ENCODE results near the gene WNK2. TPM values are rescaled to one million over a fixed set of nuclear protein-coding genes. Genes with fewer than 3 reads are reported as not detected.

The WNK2 gene
- total RNA-seq, 1 experiment from 2014 or later: 0.14 TPM

DNA sequence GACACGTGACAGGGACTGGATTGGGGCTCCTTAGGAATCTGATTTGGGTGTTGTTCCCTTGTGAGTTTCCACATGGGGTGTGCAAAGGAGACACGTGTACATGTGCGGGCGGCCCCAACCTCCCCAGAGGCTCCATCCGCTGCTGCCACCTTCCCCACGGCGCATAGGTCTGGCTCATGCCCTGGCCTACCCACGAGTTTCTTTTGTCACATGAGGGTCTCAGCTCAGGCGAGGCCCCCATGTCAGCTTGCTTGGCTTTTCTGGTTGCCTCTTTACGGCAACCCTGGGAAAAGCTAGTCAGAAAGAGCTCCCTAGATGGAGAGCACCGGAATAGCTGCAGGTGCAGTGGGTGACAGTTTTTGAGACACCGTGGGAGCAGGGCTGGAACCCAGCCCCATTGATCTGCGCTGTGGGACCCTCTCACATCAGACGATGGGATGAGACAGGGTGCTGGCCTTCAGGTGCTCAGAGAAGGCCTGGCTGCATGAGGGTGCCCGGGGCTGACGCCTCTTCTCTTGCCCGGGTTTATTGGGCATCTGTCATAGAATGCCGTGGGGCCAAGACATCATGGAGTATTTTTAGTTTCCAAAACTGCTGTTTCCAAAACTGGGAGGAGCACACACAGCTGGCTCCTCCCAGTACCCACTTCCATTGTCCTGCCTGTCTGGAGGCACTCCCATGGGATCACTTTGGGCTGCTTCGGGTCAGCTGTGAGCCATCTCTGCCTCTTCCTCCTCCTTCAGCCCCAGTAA lies 107.8 kb downstream of the WNK2 start:
- in situ Hi-C loops (cut with HindIII; ENCODE audit: low pct_unique_long_range_greater_than_20kb, low sequenced_read_pairs): no loop called here
- DNase-seq (ENCODE audit: low read depth): no peak

DNA sequence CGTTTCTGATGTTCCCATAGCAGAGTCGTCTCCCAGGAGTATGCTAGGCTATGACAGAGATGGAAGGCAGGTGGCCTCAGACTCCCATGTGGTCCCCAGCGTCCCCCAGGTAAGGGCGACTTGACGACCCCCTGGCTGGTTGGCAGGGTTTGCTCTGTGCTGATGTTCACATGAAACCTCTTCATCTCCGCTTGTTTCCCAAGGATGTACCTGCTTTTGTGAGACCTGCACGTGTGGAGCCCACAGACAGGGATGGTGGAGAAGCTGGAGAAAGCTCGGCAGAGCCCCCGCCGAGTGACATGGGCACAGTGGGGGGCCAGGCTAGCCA lies 108.3 kb downstream of the WNK2 start:
- DNase-seq (ENCODE audit: low read depth): no peak
- in situ Hi-C loops (cut with HindIII; ENCODE audit: low pct_unique_long_range_greater_than_20kb, low sequenced_read_pairs): no loop called here

DNA sequence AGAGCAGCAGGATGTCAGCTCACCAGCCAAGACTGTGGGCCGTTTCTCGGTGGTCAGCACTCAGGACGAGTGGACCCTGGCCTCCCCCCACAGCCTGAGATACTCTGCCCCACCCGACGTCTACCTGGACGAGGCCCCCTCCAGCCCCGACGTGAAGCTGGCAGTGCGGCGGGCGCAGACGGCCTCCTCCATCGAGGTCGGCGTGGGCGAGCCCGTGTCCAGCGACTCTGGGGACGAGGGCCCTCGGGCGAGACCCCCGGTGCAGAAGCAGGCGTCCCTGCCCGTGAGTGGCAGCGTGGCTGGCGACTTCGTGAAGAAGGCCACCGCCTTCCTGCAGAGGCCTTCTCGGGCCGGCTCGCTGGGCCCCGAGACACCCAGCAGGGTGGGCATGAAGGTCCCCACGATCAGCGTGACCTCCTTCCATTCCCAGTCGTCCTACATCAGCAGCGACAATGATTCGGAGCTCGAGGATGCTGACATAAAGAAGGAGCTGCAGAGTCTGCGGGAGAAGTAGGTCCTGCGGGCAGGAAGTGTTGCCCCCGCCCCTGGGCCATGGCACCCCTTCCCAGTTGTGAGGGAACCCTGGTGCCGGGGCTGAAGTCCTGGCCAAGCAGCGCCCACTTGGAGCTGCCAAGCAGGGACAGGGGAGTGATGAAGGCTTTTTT lies 108.9 kb downstream of the WNK2 start:
- DNase-seq (ENCODE audit: low read depth): no peak

DNA sequence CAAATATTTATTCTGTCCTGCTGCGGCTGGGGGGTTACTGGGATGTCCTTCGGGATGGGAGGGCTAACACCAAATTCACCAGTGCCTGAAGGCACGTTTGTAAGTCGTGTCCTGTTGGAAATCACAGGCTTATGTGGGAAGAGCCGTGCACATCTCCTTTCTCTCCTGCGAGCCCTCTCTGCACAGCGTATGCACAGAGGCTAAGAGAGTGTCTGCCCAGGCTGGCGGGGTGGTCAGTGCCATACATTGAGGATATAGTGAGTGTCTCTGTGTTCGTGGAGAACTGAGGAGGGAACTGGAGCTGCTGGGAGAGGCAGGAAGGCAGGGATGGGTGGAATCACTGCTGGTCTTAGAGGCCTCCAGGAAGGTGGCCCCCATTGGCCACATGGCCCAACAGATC lies 110.1 kb downstream of the WNK2 start:
- no peak for DNase-seq (ENCODE audit: low read depth)
- in situ Hi-C loops (cut with HindIII; ENCODE audit: low pct_unique_long_range_greater_than_20kb, low sequenced_read_pairs): no loop called here

More for the DNA sequence above, 108.9 kb downstream of the WNK2 start:
- in situ Hi-C loops (cut with HindIII; ENCODE audit: low pct_unique_long_range_greater_than_20kb, low sequenced_read_pairs): no loop called here

DNA sequence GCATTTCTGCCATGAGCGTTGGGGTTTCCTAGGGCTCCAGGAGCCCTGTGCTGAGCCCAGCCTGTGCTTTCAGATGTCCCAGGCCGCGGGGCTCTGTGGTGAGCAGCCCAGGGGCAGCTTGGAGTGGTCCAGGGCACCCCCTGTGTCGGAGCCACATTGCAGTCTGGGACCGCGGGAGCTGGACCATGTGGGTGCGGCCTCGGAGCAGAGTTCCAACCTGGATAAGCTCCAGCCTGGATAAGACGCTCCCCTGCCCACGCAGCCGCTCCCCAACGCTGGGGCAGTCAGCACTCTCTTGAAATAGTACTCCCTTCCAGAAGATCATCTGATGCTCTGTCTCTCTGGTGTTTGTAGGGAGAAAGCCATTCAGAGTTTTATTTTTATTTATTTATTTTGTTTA lies 111.1 kb downstream of the WNK2 start:
- no peak for DNase-seq (ENCODE audit: low read depth)
- in situ Hi-C loops (cut with HindIII; ENCODE audit: low pct_unique_long_range_greater_than_20kb, low sequenced_read_pairs): no loop called here

DNA sequence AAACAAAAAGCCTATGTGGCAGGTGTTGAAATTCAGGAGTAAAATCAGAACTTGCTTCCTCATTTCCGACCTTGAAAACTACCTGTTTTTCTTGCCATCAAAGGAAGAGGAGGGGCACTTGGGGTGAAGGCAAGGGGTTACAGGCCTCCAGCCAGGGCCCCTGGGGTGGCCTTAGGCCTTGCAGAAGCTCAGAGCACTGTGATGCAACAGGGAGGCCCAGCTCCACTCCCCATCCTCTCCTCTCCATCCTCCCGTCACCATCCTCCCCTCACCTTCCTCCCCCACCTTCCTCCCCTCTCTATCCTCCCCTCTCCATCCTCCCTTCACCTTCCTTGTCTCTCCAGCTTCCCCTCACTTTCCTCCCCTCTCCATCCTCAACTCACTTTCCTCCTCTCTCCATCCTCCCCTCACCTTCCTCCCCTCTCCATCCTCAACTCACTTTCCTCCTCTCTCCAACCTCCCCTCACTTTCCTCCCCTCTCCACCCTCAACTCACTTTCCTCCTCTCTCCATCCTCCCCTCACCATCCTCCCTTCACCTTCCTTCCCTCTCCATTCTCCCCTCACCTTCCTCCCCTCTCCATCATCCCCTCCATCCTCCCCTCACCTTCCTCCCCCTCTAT lies 111.6 kb downstream of the WNK2 start:
- no peak for DNase-seq (ENCODE audit: low read depth)
- in situ Hi-C loops (cut with HindIII; ENCODE audit: low pct_unique_long_range_greater_than_20kb, low sequenced_read_pairs): no loop called here

DNA sequence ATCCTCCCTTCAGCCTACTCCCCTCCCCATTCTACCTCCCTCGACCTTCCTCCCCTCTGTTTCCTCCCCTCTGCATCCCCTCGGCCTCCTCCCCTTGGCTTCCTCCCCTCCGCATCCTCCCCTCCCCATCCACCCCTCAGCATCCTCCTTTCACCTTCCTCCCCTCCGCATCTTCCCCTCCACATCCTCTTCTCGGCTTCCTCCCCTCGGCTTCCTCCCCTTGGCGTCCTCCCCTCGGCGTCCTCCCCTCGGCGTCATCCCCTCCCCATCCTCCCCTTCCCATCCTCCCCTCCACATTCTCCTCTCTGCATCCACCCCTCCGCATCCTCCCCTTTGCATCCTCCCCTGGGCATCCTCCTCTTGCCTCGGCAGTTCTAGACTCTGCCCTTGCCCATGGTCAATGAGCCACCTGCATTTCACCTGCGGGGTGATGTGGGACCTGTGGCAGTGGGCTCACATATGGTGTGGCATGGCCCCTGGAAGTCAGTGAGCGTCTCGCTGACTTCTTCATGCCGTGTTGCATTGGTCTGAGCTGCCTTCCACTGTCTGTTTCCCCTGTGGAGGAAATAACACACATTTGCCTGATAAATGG lies 113.0 kb downstream of the WNK2 start:
- DNase-seq (ENCODE audit: low read depth): no peak
- in situ Hi-C loops (cut with HindIII; ENCODE audit: low pct_unique_long_range_greater_than_20kb, low sequenced_read_pairs): no loop called here

DNA sequence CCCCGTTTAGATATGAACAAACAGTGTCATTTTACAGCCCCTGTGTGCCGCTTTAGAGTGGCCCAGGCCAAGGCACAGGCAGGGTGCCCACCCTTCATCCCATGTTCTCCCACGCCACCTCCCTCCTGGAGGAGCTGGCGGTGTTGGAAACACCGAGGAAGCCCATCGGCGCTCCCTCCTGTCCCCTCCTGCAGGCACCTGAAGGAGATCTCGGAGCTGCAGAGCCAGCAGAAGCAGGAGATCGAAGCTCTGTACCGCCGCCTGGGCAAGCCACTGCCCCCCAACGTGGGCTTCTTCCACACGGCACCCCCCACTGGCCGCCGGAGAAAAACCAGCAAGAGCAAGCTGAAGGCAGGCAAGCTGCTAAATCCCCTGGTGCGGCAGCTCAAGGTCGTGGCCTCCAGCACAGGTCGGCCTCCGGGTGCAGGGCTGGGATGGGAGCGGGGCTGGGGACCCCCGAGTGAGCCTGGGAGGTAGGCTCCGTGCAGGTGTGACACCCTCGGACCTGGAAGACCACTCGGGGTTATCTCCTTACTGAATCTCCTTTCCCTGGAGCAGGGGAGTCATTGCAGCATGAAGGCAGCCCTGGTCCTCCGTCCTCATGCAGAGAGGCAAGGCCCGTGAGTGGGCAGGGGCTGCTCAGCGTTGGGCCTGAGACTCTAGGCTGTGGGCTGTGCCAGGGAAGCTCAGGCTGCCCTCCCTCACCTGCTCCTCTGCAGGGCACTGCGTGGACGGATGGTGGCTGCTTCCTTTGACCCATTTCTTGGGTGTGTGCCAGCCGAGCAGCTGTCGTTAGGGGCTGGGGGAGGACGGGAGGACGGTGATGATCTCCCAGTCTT lies 113.9 kb downstream of the WNK2 start:
- no peak for DNase-seq (ENCODE audit: low read depth)
- in situ Hi-C loops (cut with HindIII; ENCODE audit: low pct_unique_long_range_greater_than_20kb, low sequenced_read_pairs): no loop called here

DNA sequence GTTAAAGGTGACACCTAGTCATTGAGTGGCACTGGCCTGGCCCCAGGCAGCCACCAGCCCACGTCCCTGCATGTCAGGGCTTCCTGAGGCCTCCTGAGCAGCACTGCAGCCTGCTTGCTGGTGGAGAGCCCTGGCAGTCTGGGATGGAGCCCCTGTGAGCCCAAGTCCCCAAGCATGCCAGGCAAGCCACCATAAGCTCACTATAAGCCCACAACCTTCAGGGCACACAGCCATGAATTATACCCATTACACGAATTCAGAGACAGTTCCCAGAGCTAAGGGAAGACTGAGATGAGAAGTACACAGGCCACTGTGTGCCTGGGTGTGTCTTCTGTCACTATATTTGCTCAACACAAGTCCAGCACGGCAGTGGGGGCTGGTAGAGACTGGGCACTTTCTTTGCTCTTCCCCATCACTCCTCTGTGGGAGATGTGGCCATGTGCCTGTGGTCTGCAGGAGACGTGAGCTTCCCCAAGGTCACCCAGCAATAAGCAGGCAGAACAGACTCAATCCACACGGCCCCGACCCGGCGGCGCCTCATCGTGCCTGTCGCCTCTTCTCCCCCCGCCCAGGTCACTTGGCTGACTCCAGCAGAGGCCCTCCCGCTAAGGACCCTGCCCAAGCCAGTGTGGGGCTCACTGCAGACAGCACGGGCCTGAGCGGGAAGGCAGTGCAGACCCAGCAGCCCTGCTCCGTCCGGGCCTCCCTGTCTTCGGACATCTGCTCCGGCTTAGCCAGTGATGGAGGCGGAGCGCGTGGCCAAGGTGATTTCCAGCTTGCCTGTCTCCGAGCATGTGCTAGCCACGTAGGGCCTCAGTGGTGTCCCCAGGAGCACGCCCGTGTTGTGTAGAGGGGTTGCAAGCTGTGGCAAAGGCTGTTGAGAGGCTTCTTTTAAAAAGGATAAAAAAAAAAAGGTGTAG lies 114.8 kb downstream of the WNK2 start:
- in situ Hi-C loops (cut with HindIII; ENCODE audit: low pct_unique_long_range_greater_than_20kb, low sequenced_read_pairs): no loop called here
- no peak for DNase-seq (ENCODE audit: low read depth)

DNA sequence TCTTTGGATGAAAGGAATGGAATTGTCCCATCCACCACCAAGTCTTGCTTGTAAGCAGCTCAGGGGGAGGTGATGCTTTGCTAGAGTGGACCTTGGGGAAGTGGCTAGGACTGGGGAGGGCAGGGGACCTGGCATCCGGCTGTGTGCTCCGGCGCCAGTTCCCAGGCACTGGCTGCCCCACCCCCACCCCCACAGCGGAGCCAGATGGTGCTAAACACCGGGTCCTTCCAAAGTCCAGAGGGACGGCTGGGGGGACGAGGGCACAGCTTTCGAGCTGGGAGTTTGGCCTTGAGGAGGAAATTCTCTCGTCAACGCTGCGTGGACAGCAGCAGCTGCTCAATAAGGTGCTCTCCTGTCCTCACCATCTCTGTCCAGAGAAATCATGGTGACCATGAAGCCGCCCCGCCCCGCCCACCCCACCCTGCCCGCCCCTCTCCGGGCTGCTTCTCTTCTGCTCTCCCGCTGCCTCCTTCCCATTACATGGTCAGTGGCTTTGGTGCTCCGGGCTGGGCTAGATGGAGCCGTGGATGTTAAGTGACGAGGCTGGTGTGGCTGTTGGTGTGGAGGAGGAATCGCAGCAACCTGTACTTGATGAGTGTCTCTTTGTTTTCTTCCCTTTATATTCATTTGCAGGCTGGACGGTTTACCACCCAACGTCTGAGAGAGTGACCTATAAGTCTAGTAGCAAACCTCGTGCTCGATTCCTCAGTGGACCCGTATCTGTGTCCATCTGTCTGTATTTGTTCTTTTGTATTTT lies 115.7 kb downstream of the WNK2 start:
- in situ Hi-C loops (cut with HindIII; ENCODE audit: low pct_unique_long_range_greater_than_20kb, low sequenced_read_pairs): no loop called here
- DNase-seq (ENCODE audit: low read depth): no peak

DNA sequence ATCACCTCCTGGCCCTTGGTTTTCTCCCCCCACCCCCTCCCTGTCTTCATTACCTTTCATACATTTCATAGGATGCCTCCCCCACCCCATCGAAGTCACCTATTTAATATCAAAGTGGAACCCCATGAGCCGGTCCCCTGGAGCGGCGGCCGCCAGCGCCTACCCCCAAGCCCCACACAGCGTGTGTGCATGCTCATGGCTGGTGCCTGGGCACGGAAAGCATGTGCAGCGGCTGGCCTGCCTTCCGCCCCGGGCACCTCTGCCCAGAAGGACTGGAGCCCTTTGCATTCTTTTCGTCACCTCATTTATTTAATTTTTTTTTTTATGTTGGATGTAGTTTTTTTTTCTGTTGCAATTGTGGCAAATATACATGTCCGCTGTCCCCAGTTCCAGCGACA lies 116.2 kb downstream of the WNK2 start:
- no peak for DNase-seq (ENCODE audit: low read depth)
- in situ Hi-C loops (cut with HindIII; ENCODE audit: low pct_unique_long_range_greater_than_20kb, low sequenced_read_pairs): no loop called here

DNA sequence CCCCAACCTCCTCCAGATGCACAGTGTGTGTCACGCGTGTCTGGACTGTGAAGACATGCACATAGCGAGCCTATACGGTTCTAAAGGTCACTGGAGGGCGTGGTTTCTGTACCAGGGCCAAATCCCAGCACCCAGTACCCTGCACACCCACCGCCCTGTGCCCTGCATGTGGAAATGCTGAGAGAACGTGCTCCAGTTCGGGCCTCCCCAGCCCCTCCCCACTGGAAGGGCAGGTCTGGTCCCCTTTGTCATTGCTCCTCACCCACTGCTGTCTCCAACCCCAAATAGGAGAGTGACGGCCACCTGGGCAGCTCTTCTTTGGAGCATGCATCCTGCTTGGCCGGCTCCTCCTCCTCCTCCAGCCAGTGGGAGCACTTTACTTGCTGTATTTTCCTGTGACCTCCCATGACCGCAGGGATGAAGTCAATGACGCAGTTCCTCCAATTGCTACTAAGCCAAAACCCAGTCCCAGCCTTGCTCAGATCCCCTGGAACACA lies 116.7 kb downstream of the WNK2 start:
- in situ Hi-C loops (cut with HindIII; ENCODE audit: low pct_unique_long_range_greater_than_20kb, low sequenced_read_pairs): no loop called here

DNA sequence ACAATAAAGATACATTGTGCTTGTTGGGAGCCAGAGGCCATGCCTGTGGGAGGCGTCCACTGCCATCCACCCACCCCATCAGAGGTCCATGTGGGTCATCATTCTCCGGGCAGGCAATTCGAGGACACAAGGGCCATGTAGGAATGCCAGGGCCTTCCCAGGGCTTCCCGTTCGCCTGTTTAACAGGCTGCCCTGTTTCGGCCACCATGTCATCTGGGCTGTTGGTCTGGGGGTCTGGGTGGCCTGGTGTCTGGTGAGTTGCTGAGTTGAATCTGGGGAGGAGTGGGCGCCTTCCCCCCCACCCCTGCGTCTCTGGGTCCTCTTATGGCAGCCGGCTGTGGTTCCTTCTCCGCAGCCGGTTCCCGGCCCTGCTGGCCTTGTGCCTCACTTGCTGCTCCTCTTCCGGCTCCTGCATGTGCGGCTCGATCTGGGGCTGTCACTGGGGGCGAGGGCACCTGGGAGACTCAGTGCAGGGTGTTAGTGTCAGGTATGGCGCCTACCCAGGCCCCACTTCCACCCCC lies 117.4 kb downstream of the WNK2 start:
- DNase-seq (ENCODE audit: low read depth): no peak
- in situ Hi-C loops (cut with HindIII; ENCODE audit: low pct_unique_long_range_greater_than_20kb, low sequenced_read_pairs): no loop called here

More for the DNA sequence above, 116.7 kb downstream of the WNK2 start:
- DNase-seq (ENCODE audit: low read depth): no peak

DNA sequence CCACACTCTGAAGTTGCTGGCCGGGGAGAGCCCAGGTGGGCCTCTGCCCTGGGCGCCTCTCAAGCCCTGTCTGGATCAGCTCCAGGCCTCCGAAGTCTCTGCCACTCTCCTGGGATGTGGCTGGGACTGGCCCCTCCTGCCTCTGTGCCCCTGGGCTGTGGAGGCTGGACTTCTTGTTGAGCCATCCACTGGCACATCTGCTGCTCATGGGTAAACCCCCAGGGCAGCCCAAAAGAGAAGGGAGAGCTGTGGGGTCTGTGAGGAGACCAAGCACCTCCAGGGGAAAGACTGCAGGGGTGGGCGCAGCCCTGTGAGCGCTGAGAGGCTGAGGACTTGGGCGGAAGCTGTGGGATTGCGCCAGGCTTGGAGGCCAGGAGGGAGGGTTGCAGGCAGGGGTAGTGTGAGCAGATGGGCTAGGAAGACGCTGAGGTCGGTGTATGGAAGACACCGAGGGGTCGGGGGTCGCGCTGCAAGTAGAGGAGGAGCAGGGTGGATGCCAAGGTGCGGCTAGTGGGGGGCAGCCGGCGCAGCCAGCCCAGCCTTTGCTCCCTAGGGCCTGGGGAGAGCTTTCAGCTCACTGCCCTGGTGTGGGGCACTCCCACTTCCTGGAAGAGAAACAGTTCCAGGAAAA lies 118.1 kb downstream of the WNK2 start:
- DNase-seq (ENCODE audit: low read depth): no peak
- in situ Hi-C loops (cut with HindIII; ENCODE audit: low pct_unique_long_range_greater_than_20kb, low sequenced_read_pairs): no loop called here

DNA sequence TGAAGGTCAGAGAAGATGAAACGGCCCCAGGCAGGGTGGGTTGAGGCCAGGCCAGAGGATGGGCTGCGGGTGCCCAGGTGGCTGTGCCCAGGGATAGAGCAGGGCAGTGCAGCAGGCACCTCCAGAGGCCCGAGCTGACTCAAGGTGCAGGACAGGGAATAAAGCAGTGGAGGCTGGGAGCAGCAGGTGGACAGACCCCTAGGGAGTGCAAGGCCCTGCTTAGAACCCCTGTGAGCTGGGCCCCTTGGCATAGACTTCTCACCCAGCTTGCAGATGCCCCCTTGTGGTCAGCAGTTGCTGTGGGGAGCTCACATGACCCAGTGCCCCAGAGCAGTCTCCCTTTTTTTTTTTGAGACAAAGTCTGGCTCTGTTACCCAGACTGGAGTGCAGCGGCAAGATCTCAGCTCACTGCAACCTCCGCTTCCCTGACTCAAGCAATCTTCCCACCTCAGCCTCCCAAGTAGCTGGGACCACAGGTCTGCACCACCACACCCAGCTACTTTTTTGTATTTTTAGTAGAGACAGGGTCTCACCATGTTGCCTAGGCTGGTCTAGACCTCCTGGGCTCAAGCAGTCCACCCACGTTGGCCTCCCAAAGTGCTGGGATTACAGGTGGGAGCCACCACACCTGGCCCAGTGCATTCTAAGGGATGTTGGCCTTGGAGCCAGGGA lies 118.8 kb downstream of the WNK2 start:
- DNase-seq (ENCODE audit: low read depth): no peak
- in situ Hi-C loops (cut with HindIII; ENCODE audit: low pct_unique_long_range_greater_than_20kb, low sequenced_read_pairs): no loop called here
